WI38 (cell line): Measurements from ENCODE around the gene TMEM237.
"Not testable (repeated sequence)": the region's sequence is repeated elsewhere in the genome, so short reads cannot be mapped to it uniquely, and the experiment has no call there.

Experiments used
- H3K4me3 ChIP-seq: 2 replicates; pipeline ENCODE4 v1.5.1; 2011; ENCODE audit warnings: low read depth, mild to moderate bottlenecking, control low read depth, low read length
- TF ChIP-seq, protein P1 (sequence below): IDR thresholded peaks from 2 replicates; pipeline ENCODE4 v1.5.1; 2012; ENCODE audit warnings: low read depth, mild to moderate bottlenecking, control low read depth, low read length

Gene TMEM237

DNA sequence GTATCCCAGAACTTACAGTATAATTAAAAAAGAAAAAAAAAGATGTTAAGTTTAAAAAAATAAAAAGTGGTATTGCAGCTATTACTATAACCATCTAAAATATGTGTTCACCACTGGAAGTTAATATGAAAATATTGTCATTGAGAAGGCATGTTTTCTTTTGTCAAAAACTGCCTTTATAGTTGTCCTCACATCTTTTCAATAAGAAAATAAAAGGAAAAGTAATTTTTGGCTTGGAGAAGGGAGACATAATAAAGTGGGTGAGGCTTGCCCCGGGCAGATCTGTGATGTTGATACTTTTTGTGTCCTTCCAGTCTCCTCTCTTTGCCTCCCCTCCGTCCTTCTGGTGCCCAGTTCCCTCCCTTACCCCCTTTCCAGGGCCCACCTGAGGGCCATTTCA, 30.2 kb upstream of the TMEM237 start:
- TF ChIP-seq, protein P1, sequence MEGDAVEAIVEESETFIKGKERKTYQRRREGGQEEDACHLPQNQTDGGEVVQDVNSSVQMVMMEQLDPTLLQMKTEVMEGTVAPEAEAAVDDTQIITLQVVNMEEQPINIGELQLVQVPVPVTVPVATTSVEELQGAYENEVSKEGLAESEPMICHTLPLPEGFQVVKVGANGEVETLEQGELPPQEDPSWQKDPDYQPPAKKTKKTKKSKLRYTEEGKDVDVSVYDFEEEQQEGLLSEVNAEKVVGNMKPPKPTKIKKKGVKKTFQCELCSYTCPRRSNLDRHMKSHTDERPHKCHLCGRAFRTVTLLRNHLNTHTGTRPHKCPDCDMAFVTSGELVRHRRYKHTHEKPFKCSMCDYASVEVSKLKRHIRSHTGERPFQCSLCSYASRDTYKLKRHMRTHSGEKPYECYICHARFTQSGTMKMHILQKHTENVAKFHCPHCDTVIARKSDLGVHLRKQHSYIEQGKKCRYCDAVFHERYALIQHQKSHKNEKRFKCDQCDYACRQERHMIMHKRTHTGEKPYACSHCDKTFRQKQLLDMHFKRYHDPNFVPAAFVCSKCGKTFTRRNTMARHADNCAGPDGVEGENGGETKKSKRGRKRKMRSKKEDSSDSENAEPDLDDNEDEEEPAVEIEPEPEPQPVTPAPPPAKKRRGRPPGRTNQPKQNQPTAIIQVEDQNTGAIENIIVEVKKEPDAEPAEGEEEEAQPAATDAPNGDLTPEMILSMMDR: no peak
- H3K4me3 ChIP-seq: no peak overlapping the region

DNA sequence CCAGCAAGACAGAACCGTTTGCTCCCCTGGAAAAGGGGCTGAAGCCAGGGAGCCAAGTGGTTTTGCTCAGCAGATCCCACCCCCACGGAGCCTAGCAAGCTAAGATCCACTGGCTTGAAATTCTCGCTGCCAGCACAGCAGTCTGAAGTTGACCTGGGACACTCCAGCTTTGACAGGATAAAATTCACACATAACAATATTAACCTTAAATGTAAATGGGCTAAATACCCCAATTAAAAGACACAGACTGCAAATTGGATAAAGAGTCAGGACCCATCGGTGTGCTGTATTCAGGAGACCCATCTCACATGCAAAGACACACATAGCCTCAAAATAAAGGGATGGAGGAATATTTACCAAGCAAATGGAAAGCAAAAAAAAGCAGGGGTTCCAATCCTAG, 27.9 kb upstream of the TMEM237 start:
- H3K4me3 ChIP-seq: not testable (repeated sequence)

DNA sequence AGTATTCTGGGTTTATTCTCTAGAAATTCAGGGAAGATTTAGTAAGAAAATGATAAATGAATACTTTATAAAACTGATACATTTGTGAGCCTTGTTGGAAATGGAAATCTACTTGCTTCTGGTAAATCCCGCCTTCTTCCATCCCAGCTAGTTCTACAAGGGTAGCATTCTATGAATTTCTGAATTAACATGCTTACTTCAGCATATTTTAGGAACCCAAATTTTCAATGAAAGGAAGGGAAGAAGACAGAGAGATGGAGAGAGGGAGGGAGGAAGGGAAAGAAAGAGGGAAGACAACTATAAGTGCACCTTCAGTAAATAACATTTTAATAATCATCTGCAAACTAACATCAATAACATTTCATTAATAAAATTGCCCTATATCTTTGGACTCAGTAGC, 26.6 kb upstream of the TMEM237 start:
- H3K4me3 ChIP-seq: no peak overlapping the region
- TF ChIP-seq, protein P1: no peak

GRCh38 chr2:201668402-201668910, 25.2 kb upstream of the TMEM237 start:
- H3K4me3 ChIP-seq: no peak overlapping the region
- TF ChIP-seq, protein P1: no peak

- H3K4me3 ChIP-seq: no peak overlapping the region
- TF ChIP-seq, protein P1: no peak
Measured at GRCh38 chr2:201664334-201664733, 21.0 kb upstream of the TMEM237 start.

GRCh38 chr2:201661366-201661765, 18.1 kb upstream of the TMEM237 start:
- TF ChIP-seq, protein P1: no peak

GRCh38 chr2:201660293-201660895, 17.1 kb upstream of the TMEM237 start:
- no peak overlapping the region for H3K4me3 ChIP-seq
- TF ChIP-seq, protein P1: no peak

More at GRCh38 chr2:201661366-201661765, 18.1 kb upstream of the TMEM237 start:
- H3K4me3 ChIP-seq: no peak overlapping the region

DNA sequence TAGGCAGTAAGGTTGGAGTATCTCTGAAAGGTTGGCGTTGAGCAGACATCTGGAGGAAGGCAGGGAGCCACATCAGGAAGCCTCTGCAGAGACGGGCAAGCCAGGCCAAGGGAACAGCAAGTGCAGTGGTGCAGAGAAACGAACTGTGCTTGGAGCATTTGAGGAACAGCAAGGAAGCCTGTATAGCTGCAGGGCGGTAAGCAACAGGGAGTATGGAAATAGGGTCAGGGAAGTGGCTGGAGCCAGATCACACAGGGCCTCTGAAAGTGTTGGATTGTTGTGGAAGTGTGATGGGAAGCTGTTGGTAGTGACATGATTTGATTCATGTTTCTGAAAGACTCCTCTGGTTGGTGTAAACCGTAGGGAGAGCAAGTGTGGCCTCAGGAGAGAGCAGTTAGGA, 13.4 kb upstream of the TMEM237 start:
- TF ChIP-seq, protein P1: no peak
- H3K4me3 ChIP-seq: no peak overlapping the region
